Lower leg skin (tissue), 4 donors: ENCODE measurements around the gene ANKRD39. TPM values are rescaled to one million over a fixed set of nuclear protein-coding genes. Genes with fewer than 3 reads are reported as not detected.

Source experiments
- DNase-seq, 2 donors: peaks; one replicate each; pipeline ENCODE4 v3.0.0-alpha.2; 2019; ENCODE audit warnings: low spot score in 2 of 2
- H3K4me3 ChIP-seq: fragments of 200-600 bp; sonication (generic); 2 replicates; pipeline ENCODE4 v1.5.1; 2017; ENCODE audit warnings: mild to moderate bottlenecking, low read depth; ENCODE audit not compliant: poor library complexity, severe bottlenecking
- CTCF ChIP-seq, 3 donors: fragments of 450-650 bp; IDR thresholded peaks; one replicate each; pipeline ENCODE4 v1.5.1; 2016; ENCODE audit warnings: antibody characterized with exemption in 3 of 3, mild to moderate bottlenecking in 3 of 3, moderate library complexity in 2 of 3
- POLR2A ChIP-seq, 2 donors: fragments of 450-650 bp; IDR thresholded peaks; one replicate each; pipeline ENCODE4 v1.6.1; 2016 to 2017; ENCODE audit warnings: antibody characterized with exemption in 2 of 2, mild to moderate bottlenecking in 1 of 2, moderate library complexity in 1 of 2
- WGBS, 2 donors: methylation state at CpG; one replicate each; pipeline ENCODE4 v1.1.5; 2018; 5-methylcytosine and 5-hydroxymethylcytosine counted together
- intact Hi-C: fragments of 100-400 bp; cut with DNase I; formaldehyde crosslinking; loops from one replicate; pipeline ENCODE4 v1.15.0; 2023; ENCODE audit warnings: low total_unique reads
- total RNA-seq, 4 donors: library from RNA; depleted of rRNA; stranded (reverse); fragments of >200 nt; gene quantifications; one replicate each; pipeline ENCODE4 v1.1.0, GENCODE V29; 2016

Gene ANKRD39
- total RNA-seq, 4 donors from 2014 or later: 7.6 to 15.3 (median 14.4) TPM

GRCh38 chr2:96899413-96899741 lies 41.6 kb upstream of the ANKRD39 start:
- WGBS, 2 donors: 87% methylated on average over 4 of the region's 4 CpGs
- DNase-seq: no peak
- H3K4me3 ChIP-seq: no peak overlapping the region
- TF ChIP-seq POLR2A (IDR thresholded peaks at IDR 0.05) (no peak), CTCF (IDR thresholded peaks at IDR 0.05) (no peak)
- intact Hi-C loops: no loop called here

GRCh38 chr2:96898641-96899412 lies 41.0 kb upstream of the ANKRD39 start:
- intact Hi-C loops: no loop called here
- TF ChIP-seq POLR2A (IDR thresholded peaks at IDR 0.05): no peak
- no peak for TF ChIP-seq CTCF (IDR thresholded peaks at IDR 0.05)
- WGBS, 2 donors: 61% methylated on average over 11 of the region's 11 CpGs

DNA sequence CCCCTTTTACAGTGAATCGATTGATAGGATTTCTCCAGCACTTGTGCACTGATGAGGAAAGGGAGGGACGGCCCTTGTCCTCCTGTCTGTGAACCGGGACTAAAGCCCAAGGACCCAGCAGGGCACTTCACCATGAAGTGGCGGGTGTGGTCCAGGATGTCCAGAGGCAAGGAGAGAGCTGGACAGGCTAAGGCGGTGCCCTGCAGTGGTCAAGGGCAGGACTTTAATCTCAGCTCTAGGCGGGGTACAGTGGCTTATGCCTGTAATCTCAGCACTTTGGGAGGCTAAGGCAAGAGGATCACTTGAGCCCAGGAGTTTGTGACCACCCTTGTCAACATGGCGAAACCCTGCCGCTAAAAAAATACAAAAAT lies 40.3 kb upstream of the ANKRD39 start:
- WGBS, 2 donors: 78 to 81% methylated on average over 8 of the region's 8 CpGs
- DNase-seq: no peak
- H3K4me3 ChIP-seq: no peak overlapping the region
- intact Hi-C loops: no loop called here
- TF ChIP-seq CTCF (IDR thresholded peaks at IDR 0.05) (no peak), POLR2A (IDR thresholded peaks at IDR 0.05) (no peak)

More at GRCh38 chr2:96898641-96899412, 41.0 kb upstream of the ANKRD39 start:
- no peak overlapping the region for H3K4me3 ChIP-seq
- no peak for DNase-seq

GRCh38 chr2:96897491-96898134 lies 39.8 kb upstream of the ANKRD39 start:
- TF ChIP-seq POLR2A (IDR thresholded peaks at IDR 0.05): no peak
- TF ChIP-seq CTCF (IDR thresholded peaks at IDR 0.05): no peak
- DNase-seq: no peak
- 54 to 66% methylated on average over 11 of the region's 11 CpGs for WGBS, 2 donors
- H3K4me3 ChIP-seq: no peak overlapping the region
- intact Hi-C loops: no loop called here

GRCh38 chr2:96895746-96896651 lies 38.2 kb upstream of the ANKRD39 start:
- no peak for DNase-seq
- no peak overlapping the region for H3K4me3 ChIP-seq
- intact Hi-C loops: no loop called here
- TF ChIP-seq CTCF (IDR thresholded peaks at IDR 0.05) (no peak), POLR2A (IDR thresholded peaks at IDR 0.05) (no peak)
- 59 to 64% methylated on average over 14 of the region's 18 CpGs for WGBS, 2 donors
